ENCODE measurements around the gene KIF22.

The KIF22 gene

DNA sequence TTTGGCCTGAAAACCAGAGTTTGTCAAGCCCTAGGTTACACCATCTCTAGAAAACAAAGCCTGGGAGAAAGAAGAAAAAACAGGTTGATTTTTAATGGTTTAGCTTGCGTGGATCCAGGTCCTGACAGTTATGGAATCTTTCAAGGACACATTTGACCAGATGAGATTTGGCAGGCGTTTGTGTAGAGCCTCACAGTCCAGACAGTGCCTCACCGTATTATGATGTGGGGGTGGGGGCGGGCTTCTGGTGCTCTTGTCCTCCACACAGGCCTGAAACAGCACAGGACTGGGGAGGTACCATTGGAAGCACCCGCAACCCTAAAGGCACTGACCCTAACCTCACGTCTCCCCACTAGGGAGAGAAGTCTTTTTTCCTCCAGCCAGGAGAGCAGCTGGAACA is 49.3 kb downstream of the KIF22 start:
- DNase-seq (ENCODE audit: low read depth): no peak
- TF ChIP-seq, protein P1, sequence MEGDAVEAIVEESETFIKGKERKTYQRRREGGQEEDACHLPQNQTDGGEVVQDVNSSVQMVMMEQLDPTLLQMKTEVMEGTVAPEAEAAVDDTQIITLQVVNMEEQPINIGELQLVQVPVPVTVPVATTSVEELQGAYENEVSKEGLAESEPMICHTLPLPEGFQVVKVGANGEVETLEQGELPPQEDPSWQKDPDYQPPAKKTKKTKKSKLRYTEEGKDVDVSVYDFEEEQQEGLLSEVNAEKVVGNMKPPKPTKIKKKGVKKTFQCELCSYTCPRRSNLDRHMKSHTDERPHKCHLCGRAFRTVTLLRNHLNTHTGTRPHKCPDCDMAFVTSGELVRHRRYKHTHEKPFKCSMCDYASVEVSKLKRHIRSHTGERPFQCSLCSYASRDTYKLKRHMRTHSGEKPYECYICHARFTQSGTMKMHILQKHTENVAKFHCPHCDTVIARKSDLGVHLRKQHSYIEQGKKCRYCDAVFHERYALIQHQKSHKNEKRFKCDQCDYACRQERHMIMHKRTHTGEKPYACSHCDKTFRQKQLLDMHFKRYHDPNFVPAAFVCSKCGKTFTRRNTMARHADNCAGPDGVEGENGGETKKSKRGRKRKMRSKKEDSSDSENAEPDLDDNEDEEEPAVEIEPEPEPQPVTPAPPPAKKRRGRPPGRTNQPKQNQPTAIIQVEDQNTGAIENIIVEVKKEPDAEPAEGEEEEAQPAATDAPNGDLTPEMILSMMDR (IDR thresholded peaks at IDR 0.05; ENCODE audit: low read length, missing control alignments): no peak

DNA sequence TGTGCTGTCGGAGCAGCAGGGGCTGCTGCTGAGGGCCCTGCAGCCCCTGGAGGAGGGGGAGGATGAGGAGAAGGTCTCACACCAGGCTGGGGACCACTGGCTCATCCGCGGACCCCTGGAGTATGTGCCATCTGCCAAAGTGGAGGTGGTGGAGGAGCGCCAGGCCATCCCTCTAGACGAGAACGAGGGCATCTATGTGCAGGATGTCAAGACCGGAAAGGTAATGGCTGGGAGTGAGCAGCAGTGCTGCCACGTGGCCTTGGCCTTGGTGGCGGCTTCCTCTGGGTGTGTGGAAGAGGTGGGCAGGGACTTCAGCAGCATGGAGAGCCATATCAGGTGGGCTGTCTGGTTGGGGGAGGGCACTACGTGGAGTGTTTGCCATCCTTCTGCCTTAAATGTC is 49.7 kb downstream of the KIF22 start:
- no peak overlapping the region for H3K4me3 ChIP-seq (replicated peaks; ENCODE audit: low read depth, low read length)

More for the DNA sequence above, 49.3 kb downstream of the KIF22 start:
- H3K4me3 ChIP-seq (replicated peaks; ENCODE audit: low read depth, low read length): no peak overlapping the region

DNA sequence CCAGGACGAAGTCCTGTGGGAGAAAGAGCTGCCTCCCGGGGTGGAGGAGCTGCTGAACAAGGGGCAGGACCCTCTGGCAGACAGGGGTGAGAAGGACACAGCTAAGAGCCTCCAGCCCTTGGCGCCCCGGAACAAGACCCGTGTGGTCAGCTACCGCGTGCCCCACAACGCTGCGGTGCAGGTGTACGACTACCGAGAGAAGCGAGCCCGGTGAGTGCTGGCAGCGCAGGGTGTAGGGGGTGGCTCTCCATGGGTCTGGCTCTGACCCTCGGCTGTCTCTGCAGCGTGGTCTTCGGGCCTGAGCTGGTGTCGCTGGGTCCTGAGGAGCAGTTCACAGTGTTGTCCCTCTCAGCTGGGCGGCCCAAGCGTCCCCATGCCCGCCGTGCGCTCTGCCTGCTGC is 51.1 kb downstream of the KIF22 start:
- no peak overlapping the region for H3K4me3 ChIP-seq (replicated peaks; ENCODE audit: low read depth, low read length)
- TF ChIP-seq, protein P1 (IDR thresholded peaks at IDR 0.05; ENCODE audit: low read length, missing control alignments): no peak

More for the DNA sequence above, 49.7 kb downstream of the KIF22 start:
- no peak for DNase-seq (ENCODE audit: low read depth)
- TF ChIP-seq, protein P1 (IDR thresholded peaks at IDR 0.05; ENCODE audit: low read length, missing control alignments): no peak

DNA sequence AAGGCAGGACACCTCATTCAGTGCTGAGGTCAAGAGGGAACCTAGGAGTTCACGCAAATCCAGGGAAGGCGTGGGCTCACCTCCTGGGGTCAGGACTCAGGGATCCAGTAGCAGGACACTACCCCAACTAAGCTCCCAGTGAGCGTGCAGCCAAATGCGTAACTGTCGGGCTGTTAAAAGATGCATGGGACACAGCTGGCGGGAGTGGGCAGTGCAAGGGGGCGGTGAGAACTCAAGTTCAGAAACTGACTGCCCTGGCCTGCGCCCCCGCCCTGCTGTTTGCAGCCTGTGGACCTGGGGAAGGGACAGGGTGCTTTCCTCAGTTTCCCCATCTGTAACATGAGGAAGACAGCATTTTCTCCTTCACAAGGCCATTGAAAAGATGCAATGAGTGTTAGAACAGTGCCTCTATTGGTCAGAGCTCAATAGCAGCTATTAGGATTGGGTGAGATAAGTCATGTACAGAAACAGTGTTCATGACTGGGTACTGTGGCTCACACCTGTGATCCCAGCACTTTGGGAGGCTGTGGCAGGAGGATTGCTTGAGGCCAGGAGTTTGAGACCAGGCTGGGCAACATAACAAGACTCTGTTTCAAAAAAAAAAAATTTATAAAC is 52.3 kb downstream of the KIF22 start:
- no peak for DNase-seq (ENCODE audit: low read depth)
- TF ChIP-seq, protein P1 (IDR thresholded peaks at IDR 0.05; ENCODE audit: low read length, missing control alignments): no peak
- no peak overlapping the region for H3K4me3 ChIP-seq (replicated peaks; ENCODE audit: low read depth, low read length)

More for the DNA sequence above, 51.1 kb downstream of the KIF22 start:
- no peak for DNase-seq (ENCODE audit: low read depth)

DNA sequence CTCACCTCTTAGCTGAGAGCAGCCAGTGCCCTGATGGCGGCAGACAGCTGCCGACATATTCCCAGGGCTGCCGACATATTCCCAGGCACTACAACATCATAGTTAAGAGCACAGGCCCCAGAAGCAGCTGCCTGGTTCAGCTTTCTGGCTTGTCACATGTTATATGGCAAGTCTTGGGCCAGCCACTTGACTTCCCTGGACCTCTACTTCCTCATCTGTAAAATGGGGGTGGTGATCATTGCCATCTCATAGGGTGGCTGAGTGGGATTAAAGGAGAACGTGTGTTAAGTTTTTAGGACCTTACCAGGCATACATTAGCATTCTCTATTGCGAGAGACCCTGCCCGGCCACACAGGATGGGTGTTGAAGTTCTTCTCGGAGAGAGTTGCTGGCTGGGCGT is 53.4 kb downstream of the KIF22 start:
- TF ChIP-seq, protein P1 (IDR thresholded peaks at IDR 0.05; ENCODE audit: low read length, missing control alignments): no peak

DNA sequence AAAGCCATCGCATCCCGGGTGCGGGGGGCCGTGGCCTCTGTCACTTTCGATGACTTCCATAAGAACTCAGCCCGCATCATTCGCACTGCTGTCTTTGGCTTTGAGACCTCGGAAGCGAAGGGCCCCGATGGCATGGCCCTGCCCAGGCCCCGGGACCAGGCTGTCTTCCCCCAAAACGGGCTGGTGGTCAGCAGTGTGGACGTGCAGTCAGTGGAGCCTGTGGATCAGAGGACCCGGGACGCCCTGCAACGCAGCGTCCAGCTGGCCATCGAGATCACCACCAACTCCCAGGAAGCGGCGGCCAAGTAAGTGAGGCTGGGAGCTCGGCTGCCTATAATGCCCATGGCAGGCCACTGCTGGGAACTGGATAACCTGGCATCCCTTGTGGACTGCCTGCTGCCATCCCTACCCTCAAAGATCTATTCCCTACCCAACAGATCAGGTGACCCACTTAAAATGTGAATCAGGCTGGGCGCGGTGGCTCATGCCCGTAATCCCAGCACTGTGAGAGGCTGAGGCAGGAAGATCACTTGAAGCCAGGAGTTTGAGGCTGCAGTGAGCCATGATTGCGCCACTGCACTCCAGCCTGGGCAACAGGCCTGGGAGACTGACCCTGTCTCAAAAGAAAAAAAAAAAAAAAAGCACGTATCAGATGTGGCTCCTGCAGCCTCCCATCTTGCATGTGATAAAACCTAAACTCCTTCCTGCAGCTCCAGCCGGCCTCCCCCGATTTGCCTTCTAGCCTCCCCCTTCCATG is 54.2 kb downstream of the KIF22 start:
- TF ChIP-seq, protein P1 (IDR thresholded peaks at IDR 0.05; ENCODE audit: low read length, missing control alignments): no peak
- peak; percentile 69 for DNase-seq (ENCODE audit: low read depth)
- H3K4me3 ChIP-seq (replicated peaks; ENCODE audit: low read depth, low read length): no peak overlapping the region

More for the DNA sequence above, 53.4 kb downstream of the KIF22 start:
- DNase-seq (ENCODE audit: low read depth): no peak
- no peak overlapping the region for H3K4me3 ChIP-seq (replicated peaks; ENCODE audit: low read depth, low read length)
